GM12872 (cell line): ENCODE measurements around the gene SERINC2.

Experiments used
- TF ChIP-seq, protein P1 (sequence below): IDR thresholded peaks from 3 replicates; pipeline ENCODE4 v1.5.1; 2011; ENCODE audit warnings: low read depth, mild to moderate bottlenecking, low read length, moderate library complexity; ENCODE audit not compliant: insufficient read depth

SERINC2 gene

DNA sequence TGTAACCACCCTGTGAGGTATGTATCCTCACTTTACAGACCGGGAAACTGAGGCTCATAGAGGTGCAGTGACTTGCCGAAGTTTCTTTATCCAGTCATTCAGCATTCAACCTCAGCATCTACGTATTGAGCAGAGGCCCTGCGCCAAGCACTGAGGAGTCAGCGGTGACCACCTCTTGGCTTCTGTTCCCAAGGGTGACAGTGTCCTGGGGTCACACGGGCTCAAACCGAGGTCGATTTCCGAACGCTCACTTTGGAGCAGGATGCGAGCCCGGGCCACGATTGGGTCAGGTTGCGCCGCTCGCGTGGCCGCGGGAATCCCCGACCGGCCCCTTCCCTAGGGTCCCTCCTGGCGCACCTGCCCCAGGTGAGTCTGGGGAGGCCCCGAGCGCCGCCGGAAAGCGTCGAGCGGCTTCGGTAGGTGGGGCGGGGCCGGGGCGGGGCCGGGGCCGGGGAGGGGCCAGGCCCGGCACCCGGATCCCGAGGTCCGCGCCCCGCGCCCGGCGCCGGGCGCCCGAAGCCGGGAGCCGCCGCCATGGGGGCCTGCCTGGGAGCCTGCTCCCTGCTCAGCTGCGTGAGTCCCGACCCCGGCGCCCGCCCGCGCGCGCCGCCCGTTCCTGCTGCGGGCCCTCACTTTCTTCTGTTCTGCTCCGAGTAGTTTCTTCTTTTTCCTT lies at the start of gene SERINC2:
TSS of gene SERINC2 (plus strand) at position 482 of the 673 bp plus-strand sequence. CDS start at position 535, 53 bp downstream.
- TF ChIP-seq, protein P1, sequence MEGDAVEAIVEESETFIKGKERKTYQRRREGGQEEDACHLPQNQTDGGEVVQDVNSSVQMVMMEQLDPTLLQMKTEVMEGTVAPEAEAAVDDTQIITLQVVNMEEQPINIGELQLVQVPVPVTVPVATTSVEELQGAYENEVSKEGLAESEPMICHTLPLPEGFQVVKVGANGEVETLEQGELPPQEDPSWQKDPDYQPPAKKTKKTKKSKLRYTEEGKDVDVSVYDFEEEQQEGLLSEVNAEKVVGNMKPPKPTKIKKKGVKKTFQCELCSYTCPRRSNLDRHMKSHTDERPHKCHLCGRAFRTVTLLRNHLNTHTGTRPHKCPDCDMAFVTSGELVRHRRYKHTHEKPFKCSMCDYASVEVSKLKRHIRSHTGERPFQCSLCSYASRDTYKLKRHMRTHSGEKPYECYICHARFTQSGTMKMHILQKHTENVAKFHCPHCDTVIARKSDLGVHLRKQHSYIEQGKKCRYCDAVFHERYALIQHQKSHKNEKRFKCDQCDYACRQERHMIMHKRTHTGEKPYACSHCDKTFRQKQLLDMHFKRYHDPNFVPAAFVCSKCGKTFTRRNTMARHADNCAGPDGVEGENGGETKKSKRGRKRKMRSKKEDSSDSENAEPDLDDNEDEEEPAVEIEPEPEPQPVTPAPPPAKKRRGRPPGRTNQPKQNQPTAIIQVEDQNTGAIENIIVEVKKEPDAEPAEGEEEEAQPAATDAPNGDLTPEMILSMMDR, result no peak

DNA sequence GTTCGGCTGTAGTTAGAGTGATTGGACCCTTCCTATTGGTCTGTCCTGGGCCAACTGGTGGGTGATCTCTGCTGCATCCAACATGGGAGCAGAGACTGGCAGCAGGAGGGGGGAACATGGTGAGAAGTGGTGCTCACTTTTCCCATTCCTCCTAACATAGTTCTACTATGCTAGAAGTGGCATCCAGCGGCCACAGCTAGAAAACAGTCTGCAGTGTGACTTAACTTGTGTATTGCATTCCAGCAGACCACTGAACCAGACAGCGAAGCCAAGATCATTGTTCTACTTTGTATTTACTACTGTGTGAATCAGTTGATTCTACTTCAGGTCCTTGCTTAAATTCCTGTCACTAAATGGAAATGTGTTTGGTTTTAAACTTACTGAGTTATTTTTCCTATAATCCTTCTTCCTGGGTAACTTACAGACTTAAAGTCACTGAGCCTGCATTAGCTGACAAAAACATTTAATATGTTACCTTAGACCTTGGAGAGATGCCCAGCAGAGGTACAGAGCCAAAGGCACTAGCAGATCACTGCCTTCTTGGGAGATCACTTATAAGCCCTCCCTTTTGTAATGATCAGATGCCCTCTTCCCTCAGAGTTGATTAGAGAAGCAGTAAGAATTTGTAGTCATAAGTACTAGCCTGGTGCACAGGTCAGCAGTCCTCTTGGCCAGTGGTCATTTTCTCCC lies 48.3 kb upstream of the SERINC2 start:
- TF ChIP-seq, protein P1, result no peak

DNA sequence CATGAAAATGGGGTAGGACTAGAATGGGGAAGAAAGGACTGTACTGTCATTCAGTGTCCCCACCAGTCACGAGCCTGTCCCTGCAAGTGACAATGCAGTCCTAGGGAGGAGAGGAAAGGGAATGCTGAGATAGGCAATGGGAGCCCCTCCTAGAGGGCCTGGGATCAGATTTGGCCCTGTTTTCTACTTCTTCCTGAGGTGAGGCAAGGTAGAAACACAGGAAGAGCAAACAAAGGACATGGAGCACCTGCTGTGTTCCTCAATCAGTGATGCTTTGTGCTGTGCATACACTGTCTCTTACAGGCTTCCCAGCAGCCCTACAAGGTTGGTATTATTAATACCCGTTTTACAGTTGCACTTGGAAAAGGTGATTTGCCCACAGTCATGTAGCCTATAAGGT lies 46.2 kb upstream of the SERINC2 start:
- TF ChIP-seq, protein P1, result no peak

DNA sequence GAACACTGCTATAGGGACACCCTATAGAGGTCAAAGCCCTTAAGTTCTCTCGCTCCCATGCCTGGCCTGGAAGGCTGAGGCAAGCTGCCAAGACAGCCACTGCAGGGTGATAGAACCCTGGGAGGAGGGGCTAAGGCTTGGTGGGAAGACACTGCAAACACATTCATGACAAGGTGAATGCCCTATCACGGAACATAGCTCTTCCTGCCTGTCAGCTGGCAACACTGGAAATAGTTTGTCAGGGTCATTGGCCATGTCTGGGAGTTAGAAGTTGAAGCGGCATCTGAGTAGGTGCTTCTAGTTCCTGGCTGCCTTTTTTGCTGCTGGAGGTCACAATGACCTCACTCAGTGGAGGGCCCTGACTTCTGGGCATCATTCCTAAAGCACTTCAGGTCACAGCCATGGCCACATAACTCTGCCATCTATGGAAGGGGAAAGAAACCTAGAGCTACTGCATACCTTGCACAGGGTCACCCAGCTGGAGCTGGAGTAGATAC lies 44.4 kb upstream of the SERINC2 start:
- TF ChIP-seq, protein P1, result no peak

DNA sequence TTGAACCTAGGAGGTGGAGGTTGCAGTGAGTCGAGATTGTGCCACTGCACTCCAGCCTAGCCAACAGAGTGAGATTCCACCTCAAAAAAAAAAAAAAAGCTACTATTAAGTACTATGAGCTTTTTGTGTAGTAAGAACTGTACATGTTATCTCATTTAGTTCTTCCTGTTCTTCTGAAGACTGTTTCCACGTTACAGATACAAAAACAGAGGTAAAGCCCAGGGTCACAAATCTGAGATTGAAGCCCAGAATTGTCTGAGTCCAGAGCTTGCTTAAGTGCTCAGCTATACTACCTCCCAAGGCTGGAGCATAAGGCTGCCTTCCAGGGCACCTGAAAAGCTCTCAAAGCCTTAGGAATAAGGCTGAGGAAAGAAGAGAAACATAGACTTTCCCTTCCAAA lies 43.0 kb upstream of the SERINC2 start:
- TF ChIP-seq, protein P1, result no peak

DNA sequence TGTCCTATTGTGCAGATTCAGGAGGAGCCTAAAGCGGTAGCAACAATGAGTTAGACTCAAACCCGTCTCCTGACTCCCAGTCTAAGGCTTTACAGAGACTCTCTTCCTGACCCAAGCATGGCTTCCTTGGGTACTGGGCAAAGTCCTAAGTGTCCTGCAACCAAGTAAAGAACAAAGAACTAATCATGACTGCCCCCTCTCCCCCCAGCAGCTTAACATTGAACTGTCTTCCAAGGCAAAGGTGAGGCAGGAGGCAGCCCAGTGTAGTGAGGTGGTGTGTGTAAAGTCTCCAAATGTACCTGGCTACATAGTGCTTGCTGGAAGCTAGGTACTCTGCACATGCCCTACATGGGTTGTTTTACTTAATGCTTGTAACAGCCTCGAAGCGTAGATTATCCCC lies 42.4 kb upstream of the SERINC2 start:
- TF ChIP-seq, protein P1, result no peak

DNA sequence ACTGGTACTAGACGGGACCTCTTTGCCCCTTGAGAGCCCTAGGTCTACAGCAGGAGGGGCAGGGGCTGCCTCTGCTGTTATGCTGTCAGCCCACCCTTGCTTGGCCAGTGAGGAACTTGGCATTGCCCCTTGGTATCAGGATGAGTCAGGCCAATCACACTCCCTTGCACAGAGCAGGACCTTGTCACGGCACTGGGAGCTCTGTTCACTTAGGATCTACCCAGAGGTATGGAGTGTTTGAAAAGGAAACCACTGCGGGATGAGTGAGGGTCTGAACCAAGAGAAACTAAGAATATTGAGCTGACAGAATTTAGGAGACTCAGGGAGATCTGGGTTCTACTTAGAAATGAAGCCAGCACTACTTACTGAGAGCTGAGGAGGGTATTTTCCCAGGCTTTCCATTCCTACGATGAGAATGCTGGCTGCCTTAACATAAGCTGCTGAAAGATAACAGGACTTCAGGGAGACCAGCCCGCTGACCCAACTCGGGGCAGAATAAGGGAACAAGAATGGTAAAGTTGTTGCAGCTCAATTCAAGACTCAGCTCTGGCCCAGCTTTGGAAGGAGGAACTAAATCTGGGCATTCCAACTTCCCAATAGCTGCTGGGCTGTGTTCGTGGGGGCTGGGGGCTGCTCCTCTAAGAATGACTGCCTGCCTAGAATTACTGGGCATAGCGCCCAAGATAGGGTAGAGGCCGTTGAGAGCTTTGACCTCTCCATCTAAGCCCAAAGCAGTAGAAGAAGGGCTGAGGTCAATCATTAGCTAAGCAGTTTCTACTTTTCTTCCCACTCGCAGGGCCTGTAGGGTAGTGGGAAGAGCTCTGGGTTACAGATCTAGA lies 41.7 kb upstream of the SERINC2 start:
- TF ChIP-seq, protein P1, result no peak
